H9 (cell line): ENCODE results near the gene GCLC. TPM values are rescaled to one million over a fixed set of nuclear protein-coding genes. Genes with fewer than 3 reads are reported as not detected.

ENCODE experiments used
- DNase-seq: peaks from one replicate; pipeline ENCODE4 v3.0.0-alpha.2; 2017
- H2AFZ ChIP-seq: one replicate; pipeline ENCODE4 v1.6.1; 2013; ENCODE audit warnings: mild to moderate bottlenecking, low read length, control low read depth, moderate library complexity
- H2AK5ac ChIP-seq: 2 replicates; pipeline ENCODE4 v1.6.1; 2013; ENCODE audit warnings: low read length, control low read depth, mixed read lengths; ENCODE audit not compliant: insufficient read length
- H2BK120ac ChIP-seq: one replicate; pipeline ENCODE4 v1.6.1; 2013; ENCODE audit warnings: low read depth, mild to moderate bottlenecking, low read length, control low read depth, inconsistent platforms; ENCODE audit not compliant: poor library complexity, severe bottlenecking
- H2BK12ac ChIP-seq: 2 replicates; pipeline ENCODE4 v1.6.1; 2013; ENCODE audit warnings: low read length, control low read depth, mixed read lengths, low read depth; ENCODE audit not compliant: insufficient read length
- H2BK15ac ChIP-seq: 2 replicates; pipeline ENCODE4 v1.6.1; 2013; ENCODE audit warnings: low read depth, low read length, control low read depth
- H2BK20ac ChIP-seq: one replicate; pipeline ENCODE4 v1.6.1; 2013; ENCODE audit warnings: low read depth, mild to moderate bottlenecking, low read length, control low read depth, inconsistent platforms; ENCODE audit not compliant: poor library complexity, severe bottlenecking
- H2BK5ac ChIP-seq: 2 replicates; pipeline ENCODE4 v1.6.1; 2013; ENCODE audit warnings: low read length, control low read depth, mixed read lengths; ENCODE audit not compliant: insufficient read length
- H3K14ac ChIP-seq: 2 replicates; pipeline ENCODE4 v1.6.1; 2013; ENCODE audit warnings: low read length, control low read depth; ENCODE audit not compliant: insufficient read depth
- H3K18ac ChIP-seq: 2 replicates; pipeline ENCODE4 v1.6.1; 2013; ENCODE audit warnings: low read depth, mild to moderate bottlenecking, mixed read lengths, low read length, control low read depth; ENCODE audit not compliant: insufficient read length
- H3K23ac ChIP-seq: 2 replicates; pipeline ENCODE4 v1.6.1; 2013; ENCODE audit warnings: low read length, control low read depth, mixed read lengths, low read depth; ENCODE audit not compliant: insufficient read length
- H3K23me2 ChIP-seq: 2 replicates; pipeline ENCODE4 v1.6.1; 2013; ENCODE audit warnings: low read depth, mild to moderate bottlenecking, mixed read lengths, low read length, control low read depth; ENCODE audit not compliant: insufficient read length, poor library complexity, severe bottlenecking
- H3K27ac ChIP-seq: 2 replicates; pipeline ENCODE4 v1.5.1; 2013; ENCODE audit warnings: low read length, control low read depth, mixed read lengths, low read depth; ENCODE audit not compliant: insufficient read length
- H3K27me3 ChIP-seq: 2 replicates; pipeline ENCODE4 v1.6.1; 2013; ENCODE audit warnings: low read length, control low read depth, inconsistent platforms; ENCODE audit not compliant: insufficient read depth
- H3K4ac ChIP-seq: 2 replicates; pipeline ENCODE4 v1.6.1; 2013; ENCODE audit warnings: low read depth, mild to moderate bottlenecking, control low read depth, inconsistent platforms, low read length, moderate library complexity
- H3K4me1 ChIP-seq: 2 replicates; pipeline ENCODE4 v1.6.1; 2013; ENCODE audit warnings: low read length, control low read depth, inconsistent platforms; ENCODE audit not compliant: insufficient read depth
- H3K4me2 ChIP-seq: 2 replicates; pipeline ENCODE4 v1.6.1; 2013; ENCODE audit warnings: low read length, control low read depth, mixed read lengths; ENCODE audit not compliant: insufficient read length, insufficient read depth
- H3K56ac ChIP-seq: 2 replicates; pipeline ENCODE4 v1.6.1; 2013; ENCODE audit warnings: low read depth, mild to moderate bottlenecking, mixed read lengths, low read length, control low read depth; ENCODE audit not compliant: insufficient read length
- H3K79me1 ChIP-seq: 2 replicates; pipeline ENCODE4 v1.6.1; 2013; ENCODE audit warnings: low read depth, mild to moderate bottlenecking, moderate library complexity, low read length, control low read depth, inconsistent platforms; ENCODE audit not compliant: insufficient read depth, poor library complexity, severe bottlenecking
- H3K79me2 ChIP-seq: 2 replicates; pipeline ENCODE4 v1.6.1; 2013; ENCODE audit warnings: low read length, control low read depth, inconsistent platforms; ENCODE audit not compliant: insufficient read depth
- H3K9ac ChIP-seq: 2 replicates; pipeline ENCODE4 v1.6.1; 2013; ENCODE audit warnings: low read length, control low read depth, mixed read lengths; ENCODE audit not compliant: insufficient read length; ENCODE audit errors: extremely low read depth
- H3K9me3 ChIP-seq: one replicate; pipeline ENCODE4 v1.6.1; 2013; ENCODE audit warnings: low read depth, low read length, inconsistent platforms; ENCODE audit not compliant: control insufficient read depth
- H3T11ph ChIP-seq: one replicate; pipeline ENCODE4 v1.6.1; 2013; ENCODE audit warnings: mild to moderate bottlenecking, low read length, control low read depth, inconsistent platforms
- H4K20me1 ChIP-seq: one replicate; pipeline ENCODE4 v1.6.1; 2013; ENCODE audit not compliant: control insufficient read depth, insufficient read length, insufficient read depth
- H4K5ac ChIP-seq: 2 replicates; pipeline ENCODE4 v1.6.1; 2013; ENCODE audit warnings: low read depth, mild to moderate bottlenecking, mixed read lengths, low read length, control low read depth; ENCODE audit not compliant: insufficient read length
- H4K8ac ChIP-seq: replicated peaks from 2 replicates; pipeline ENCODE4 v1.6.1; 2013; ENCODE audit warnings: low read length, control low read depth, mixed read lengths, low read depth; ENCODE audit not compliant: insufficient read length
- H4K91ac ChIP-seq: 2 replicates; pipeline ENCODE4 v1.6.1; 2013; ENCODE audit warnings: low read depth, mild to moderate bottlenecking, moderate library complexity, mixed read lengths, low read length, control low read depth; ENCODE audit not compliant: insufficient read length
- H3K27ac Mint-ChIP-seq, 3 experiments: 2 replicates in 2 of 3; 3 replicates in 1 of 3; pipeline ENCODE4 v1.8.0; 2020 to 2021; ENCODE audit warnings: mixed read lengths in 3 of 3, mild to moderate bottlenecking in 1 of 3, moderate library complexity in 1 of 3
- H3K27me3 Mint-ChIP-seq: 2 replicates; pipeline ENCODE4 v1.8.0; 2021; ENCODE audit warnings: low read depth, mild to moderate bottlenecking, moderate library complexity, mixed read lengths
- H3K36me3 Mint-ChIP-seq, 3 experiments: 2 replicates in 2 of 3; 3 replicates in 1 of 3; pipeline ENCODE4 v1.8.0; 2020 to 2021; ENCODE audit warnings: low read depth in 3 of 3, mixed read lengths in 3 of 3; ENCODE audit not compliant: insufficient read depth in 1 of 3
- H3K4me1 Mint-ChIP-seq, 2 experiments: 2 replicates each; pipeline ENCODE4 v1.8.0; 2020; ENCODE audit warnings: mixed read lengths in 2 of 2
- H3K4me3 Mint-ChIP-seq, 2 experiments: 2 replicates in 1 of 2; 3 replicates in 1 of 2; pipeline ENCODE4 v1.8.0; 2020 to 2021; ENCODE audit warnings: mild to moderate bottlenecking in 2 of 2, mixed read lengths in 2 of 2, moderate library complexity in 1 of 2
- H3K9me3 Mint-ChIP-seq, 2 experiments: 2 replicates in 1 of 2; 3 replicates in 1 of 2; pipeline ENCODE4 v1.8.0; 2020; ENCODE audit warnings: mild to moderate bottlenecking in 2 of 2, mixed read lengths in 2 of 2, moderate library complexity in 1 of 2
- CTCF ChIP-seq: fragments of 200-600 bp; sonication (generic); conservative IDR thresholded peaks from 3 replicates; pipeline ENCODE4 v1.8.0; 2021; ENCODE audit warnings: antibody characterized with exemption, mild to moderate bottlenecking
- WGBS: extraction: QIAGEN DNeasy Blood & Tissue Kit; methylation state at CpG from one replicate; pipeline ENCODE4 v1.1.7; 2013; ENCODE audit warnings: missing lambda C conversion rate, low lambda C conversion rate, mixed read lengths; ENCODE audit not compliant: insufficient read length; ENCODE audit errors: extremely low coverage; 5-methylcytosine and 5-hydroxymethylcytosine counted together
- total RNA-seq: library from RNA; stranded (reverse); gene quantifications from 2 replicates; pipeline ENCODE4 v1.2.1, GENCODE V29; 2021

Gene GCLC
- total RNA-seq, 1 experiment from 2014 or later, result 55.5 TPM

DNA sequence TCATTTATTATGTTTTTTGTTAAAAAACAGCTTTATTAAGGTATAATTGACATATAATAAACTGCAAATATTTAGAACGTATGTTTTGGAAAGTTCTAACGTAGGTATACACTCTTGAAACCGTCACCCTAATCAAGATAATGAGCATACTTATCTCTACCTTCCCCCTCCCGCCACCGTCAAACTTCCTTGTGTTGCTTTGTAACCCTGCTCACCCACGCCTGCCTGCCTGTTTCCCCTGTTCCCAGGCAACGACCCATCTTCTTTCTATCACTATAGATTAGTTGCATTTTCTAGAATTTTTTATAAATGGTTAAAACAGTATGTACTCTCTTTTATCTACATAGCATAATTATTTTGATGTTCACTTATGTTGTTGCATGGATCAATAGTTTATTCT, 33.5 kb upstream of the GCLC start:
- H3K23ac ChIP-seq, result no peak overlapping the region
- no peak overlapping the region for H3K27ac Mint-ChIP-seq
- H4K8ac ChIP-seq, result no peak overlapping the region
- no peak overlapping the region for H3K4me2 ChIP-seq
- H3K23me2 ChIP-seq, result no peaks in the 10 kb centered on the region
- H3K4me3 Mint-ChIP-seq, result no peak overlapping the region
- DNase-seq, result no peak
- TF ChIP-seq CTCF, result no peak
- no peaks in the 10 kb centered on the region for H3K9me3 ChIP-seq
- H3K27me3 ChIP-seq, result no peaks in the 10 kb centered on the region
- H2BK15ac ChIP-seq, result no peak overlapping the region
- H2AK5ac ChIP-seq, result no peak overlapping the region
- no peaks in the 10 kb centered on the region for H3K79me1 ChIP-seq
- no CpG with 5 or more reads among the region's 7 CpGs for WGBS
- H3K9ac ChIP-seq, result no peak overlapping the region
- no peak overlapping the region for H2BK12ac ChIP-seq
- H2BK120ac ChIP-seq, result no peak overlapping the region
- H2BK20ac ChIP-seq, result no peak overlapping the region
- H3K4ac ChIP-seq, result no peak overlapping the region
- H3K14ac ChIP-seq, result no peak overlapping the region
- no peak overlapping the region for H4K5ac ChIP-seq
- no peaks in the 10 kb centered on the region for H3K4me1 ChIP-seq
- no peaks in the 10 kb centered on the region for H3K79me2 ChIP-seq
- H4K20me1 ChIP-seq, result no peaks in the 10 kb centered on the region
- H3T11ph ChIP-seq, result no peak overlapping the region
- H3K4me1 Mint-ChIP-seq, result peaks cover 7 to 9% of the 10 kb centered on the region in 2 experiments
- no peak overlapping the region for H4K91ac ChIP-seq
- H2AFZ ChIP-seq, result no peak overlapping the region
- H2BK5ac ChIP-seq, result no peak overlapping the region
- peaks cover under 1 to 2% (median 2%) of the 10 kb centered on the region in 3 experiments; a peak in 4 of 7 replicates for H3K36me3 Mint-ChIP-seq
- peaks cover 0 to under 1% of the 10 kb centered on the region in 2 experiments; a peak in 1 of 5 replicates for H3K9me3 Mint-ChIP-seq
- no peak overlapping the region for H3K56ac ChIP-seq
- H3K18ac ChIP-seq, result no peak overlapping the region
- H3K27me3 Mint-ChIP-seq, result peaks cover 3% of the 10 kb centered on the region
- H3K27ac ChIP-seq, result no peak overlapping the region
